ENCODE measurements around the gene ADAM19.

ADAM19 gene

GRCh38 chr5:157607371-157608161 is 32.0 kb upstream of the ADAM19 start:
- Histone ChIP-seq H3K9ac (ENCODE audit: low read depth, low read length) (no peak overlapping the region), H3K36me3 (ENCODE audit: insufficient read depth, low read depth, low read length) (no peaks in the 10 kb centered on the region), H3K4me3 (ENCODE audit: low read length) (no peak overlapping the region), H3K9me3 (ENCODE audit: insufficient read depth, low read depth, low read length) (no peaks in the 10 kb centered on the region), H3K4me1 (ENCODE audit: insufficient read depth, low read length) (no peaks in the 10 kb centered on the region), H3K27me3 (ENCODE audit: insufficient read depth, low read length) (no peaks in the 10 kb centered on the region), H3K27ac (ENCODE audit: low read length) (no peak overlapping the region)

- Histone ChIP-seq H3K27ac (ENCODE audit: low read length) (no peak overlapping the region), H3K9ac (ENCODE audit: low read depth, low read length) (no peak overlapping the region), H3K36me3 (ENCODE audit: insufficient read depth, low read depth, low read length) (no peaks in the 10 kb centered on the region), H3K9me3 (ENCODE audit: insufficient read depth, low read depth, low read length) (no peaks in the 10 kb centered on the region), H3K4me3 (ENCODE audit: low read length) (no peak overlapping the region), H3K4me1 (ENCODE audit: insufficient read depth, low read length) (no peaks in the 10 kb centered on the region), H3K27me3 (ENCODE audit: insufficient read depth, low read length) (no peaks in the 10 kb centered on the region)
These were observed 30.5 kb upstream of the ADAM19 start for GRCh38 chr5:157606046-157606445.

- H3K27ac ChIP-seq (ENCODE audit: low read length) = no peak overlapping the region
- no peaks in the 10 kb centered on the region for H3K4me1 ChIP-seq (ENCODE audit: insufficient read depth, low read length)
- no peaks in the 10 kb centered on the region for H3K27me3 ChIP-seq (ENCODE audit: insufficient read depth, low read length)
- no peak overlapping the region for H3K9ac ChIP-seq (ENCODE audit: low read depth, low read length)
- H3K9me3 ChIP-seq (ENCODE audit: insufficient read depth, low read depth, low read length) = no peaks in the 10 kb centered on the region
- H3K36me3 ChIP-seq (ENCODE audit: insufficient read depth, low read depth, low read length) = no peaks in the 10 kb centered on the region
- H3K4me3 ChIP-seq (ENCODE audit: low read length) = no peak overlapping the region
These were observed 28.0 kb upstream of the ADAM19 start for GRCh38 chr5:157603333-157604190.

- Histone ChIP-seq H3K36me3 (ENCODE audit: insufficient read depth, low read depth, low read length) (no peaks in the 10 kb centered on the region), H3K9ac (ENCODE audit: low read depth, low read length) (no peak overlapping the region), H3K27ac (ENCODE audit: low read length) (no peak overlapping the region), H3K4me3 (ENCODE audit: low read length) (no peak overlapping the region), H3K4me1 (ENCODE audit: insufficient read depth, low read length) (no peaks in the 10 kb centered on the region), H3K9me3 (ENCODE audit: insufficient read depth, low read depth, low read length) (no peaks in the 10 kb centered on the region), H3K27me3 (ENCODE audit: insufficient read depth, low read length) (no peaks in the 10 kb centered on the region)
These were observed 26.9 kb upstream of the ADAM19 start for GRCh38 chr5:157602505-157602904.

- H3K9ac ChIP-seq (ENCODE audit: low read depth, low read length) = no peak overlapping the region
- no peaks in the 10 kb centered on the region for H3K4me1 ChIP-seq (ENCODE audit: insufficient read depth, low read length)
- no peak overlapping the region for H3K27ac ChIP-seq (ENCODE audit: low read length)
These were observed 24.7 kb upstream of the ADAM19 start for GRCh38 chr5:157600252-157600651.

GRCh38 chr5:157599565-157599964 is 24.0 kb upstream of the ADAM19 start:
- no peak overlapping the region for H3K4me3 ChIP-seq (ENCODE audit: low read length)
- H3K9me3 ChIP-seq (ENCODE audit: insufficient read depth, low read depth, low read length) = no peaks in the 10 kb centered on the region
- H3K27me3 ChIP-seq (ENCODE audit: insufficient read depth, low read length) = no peaks in the 10 kb centered on the region
- no peaks in the 10 kb centered on the region for H3K4me1 ChIP-seq (ENCODE audit: insufficient read depth, low read length)
- H3K9ac ChIP-seq (ENCODE audit: low read depth, low read length) = no peak overlapping the region
- H3K27ac ChIP-seq (ENCODE audit: low read length) = no peak overlapping the region
- H3K36me3 ChIP-seq (ENCODE audit: insufficient read depth, low read depth, low read length) = no peaks in the 10 kb centered on the region

More at GRCh38 chr5:157600252-157600651, 24.7 kb upstream of the ADAM19 start:
- Histone ChIP-seq H3K4me3 (ENCODE audit: low read length) (no peak overlapping the region), H3K27me3 (ENCODE audit: insufficient read depth, low read length) (no peaks in the 10 kb centered on the region), H3K9me3 (ENCODE audit: insufficient read depth, low read depth, low read length) (no peaks in the 10 kb centered on the region), H3K36me3 (ENCODE audit: insufficient read depth, low read depth, low read length) (no peaks in the 10 kb centered on the region)

- Histone ChIP-seq H3K27me3 (ENCODE audit: insufficient read depth, low read length) (no peaks in the 10 kb centered on the region), H3K4me3 (ENCODE audit: low read length) (no peak overlapping the region), H3K27ac (ENCODE audit: low read length) (no peak overlapping the region), H3K9me3 (ENCODE audit: insufficient read depth, low read depth, low read length) (no peaks in the 10 kb centered on the region), H3K4me1 (ENCODE audit: insufficient read depth, low read length) (no peaks in the 10 kb centered on the region), H3K36me3 (ENCODE audit: insufficient read depth, low read depth, low read length) (no peaks in the 10 kb centered on the region), H3K9ac (ENCODE audit: low read depth, low read length) (no peak overlapping the region)
These were observed 22.9 kb upstream of the ADAM19 start for GRCh38 chr5:157598350-157598936.

- Histone ChIP-seq H3K9ac (ENCODE audit: low read depth, low read length) (no peak overlapping the region), H3K36me3 (ENCODE audit: insufficient read depth, low read depth, low read length) (no peaks in the 10 kb centered on the region), H3K9me3 (ENCODE audit: insufficient read depth, low read depth, low read length) (no peaks in the 10 kb centered on the region), H3K4me3 (ENCODE audit: low read length) (no peak overlapping the region), H3K4me1 (ENCODE audit: insufficient read depth, low read length) (no peaks in the 10 kb centered on the region), H3K27me3 (ENCODE audit: insufficient read depth, low read length) (no peaks in the 10 kb centered on the region), H3K27ac (ENCODE audit: low read length) (no peak overlapping the region)
These were observed 21.7 kb upstream of the ADAM19 start for GRCh38 chr5:157597277-157597676.

- H3K9me3 ChIP-seq (ENCODE audit: insufficient read depth, low read depth, low read length) = no peaks in the 10 kb centered on the region
- no peaks in the 10 kb centered on the region for H3K36me3 ChIP-seq (ENCODE audit: insufficient read depth, low read depth, low read length)
- H3K27me3 ChIP-seq (ENCODE audit: insufficient read depth, low read length) = no peaks in the 10 kb centered on the region
- H3K4me1 ChIP-seq (ENCODE audit: insufficient read depth, low read length) = no peaks in the 10 kb centered on the region
- H3K27ac ChIP-seq (ENCODE audit: low read length) = no peak overlapping the region
- H3K4me3 ChIP-seq (ENCODE audit: low read length) = no peak overlapping the region
- no peak overlapping the region for H3K9ac ChIP-seq (ENCODE audit: low read depth, low read length)
These were observed 20.9 kb upstream of the ADAM19 start for GRCh38 chr5:157596487-157596886.

- H3K27ac ChIP-seq (ENCODE audit: low read length) = no peak overlapping the region
- no peaks in the 10 kb centered on the region for H3K4me1 ChIP-seq (ENCODE audit: insufficient read depth, low read length)
- no peaks in the 10 kb centered on the region for H3K36me3 ChIP-seq (ENCODE audit: insufficient read depth, low read depth, low read length)
- H3K4me3 ChIP-seq (ENCODE audit: low read length) = no peak overlapping the region
- no peak overlapping the region for H3K9ac ChIP-seq (ENCODE audit: low read depth, low read length)
- no peaks in the 10 kb centered on the region for H3K27me3 ChIP-seq (ENCODE audit: insufficient read depth, low read length)
- H3K9me3 ChIP-seq (ENCODE audit: insufficient read depth, low read depth, low read length) = no peaks in the 10 kb centered on the region
These were observed 19.3 kb upstream of the ADAM19 start for GRCh38 chr5:157594675-157595459.

- Histone ChIP-seq H3K36me3 (ENCODE audit: insufficient read depth, low read depth, low read length) (no peaks in the 10 kb centered on the region), H3K9ac (ENCODE audit: low read depth, low read length) (no peak overlapping the region), H3K9me3 (ENCODE audit: insufficient read depth, low read depth, low read length) (no peaks in the 10 kb centered on the region), H3K27me3 (ENCODE audit: insufficient read depth, low read length) (no peaks in the 10 kb centered on the region), H3K4me1 (ENCODE audit: insufficient read depth, low read length) (no peaks in the 10 kb centered on the region), H3K4me3 (ENCODE audit: low read length) (no peak overlapping the region), H3K27ac (ENCODE audit: low read length) (no peak overlapping the region)
These were observed 18.7 kb upstream of the ADAM19 start for GRCh38 chr5:157594257-157594656.
